ENCODE measurements around the gene MAP2K2. TPM values are rescaled to one million over a fixed set of nuclear protein-coding genes. Genes with fewer than 3 reads are reported as not detected.
A peak's percentile ranks its signal among the peaks of the same experiment; 100 is the strongest.

MAP2K2 gene
- total RNA-seq, 2 donors from 2014 or later = 144 to 157 TPM

DNA sequence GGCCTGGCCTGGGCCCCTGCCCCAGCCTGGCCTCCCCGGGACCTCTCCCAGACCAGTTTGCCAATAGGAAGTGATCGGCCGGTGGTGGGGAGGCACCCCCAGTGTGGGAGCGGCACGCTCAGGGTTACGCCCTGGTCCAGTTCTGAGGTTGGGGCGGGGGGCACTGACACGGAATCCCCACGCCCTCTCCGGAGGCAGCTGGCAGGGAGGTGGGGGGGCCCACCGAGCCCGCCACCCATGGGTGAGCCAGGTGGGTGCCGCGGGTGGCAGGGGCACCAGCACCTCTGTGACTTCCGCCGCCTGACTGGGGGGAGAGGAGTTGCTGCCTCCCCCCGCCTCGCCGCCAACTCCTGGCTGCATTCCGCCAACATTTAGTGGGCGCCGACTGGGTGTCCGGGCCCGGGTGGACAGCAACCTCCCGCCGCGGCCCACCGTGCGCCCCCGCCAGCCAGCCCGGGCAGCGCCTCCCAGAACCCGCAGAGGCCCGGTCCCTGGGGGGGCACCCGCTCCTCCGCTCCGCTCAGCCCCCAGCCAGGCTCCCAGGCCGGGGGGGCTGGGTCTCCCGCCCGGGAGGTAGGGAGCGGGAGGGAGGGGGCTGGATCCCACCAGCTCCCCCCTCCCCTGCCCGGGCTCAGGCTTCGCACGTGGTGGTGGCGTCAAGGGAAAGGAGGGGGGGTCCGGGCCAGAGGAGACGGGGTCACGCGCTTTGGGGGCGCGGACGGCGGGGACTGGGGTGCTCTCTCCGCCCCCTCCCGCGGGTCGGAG is 59.2 kb downstream of the MAP2K2 start:
- H3K9me3 Mint-ChIP-seq = no peaks in the 10 kb centered on the region
- H3K4me1 Mint-ChIP-seq (ENCODE audit: low read depth) = peaks cover 33% of the 10 kb centered on the region
- peak overlapping the region; percentile 94 for H3K27ac Mint-ChIP-seq
- ATAC-seq (replicated peaks in 1 of 2) (no peak), DNase-seq (peak in 1 of 2 donors; percentile 47)
- H3K36me3 Mint-ChIP-seq (ENCODE audit: insufficient read depth in 2 of 2) = peaks cover 4% of the 10 kb centered on the region in 2 donors
- H3K27me3 Mint-ChIP-seq (ENCODE audit: low read depth) = no peaks in the 10 kb centered on the region
- peak overlapping the region; percentile 84 to 93 for H3K4me3 Mint-ChIP-seq

DNA sequence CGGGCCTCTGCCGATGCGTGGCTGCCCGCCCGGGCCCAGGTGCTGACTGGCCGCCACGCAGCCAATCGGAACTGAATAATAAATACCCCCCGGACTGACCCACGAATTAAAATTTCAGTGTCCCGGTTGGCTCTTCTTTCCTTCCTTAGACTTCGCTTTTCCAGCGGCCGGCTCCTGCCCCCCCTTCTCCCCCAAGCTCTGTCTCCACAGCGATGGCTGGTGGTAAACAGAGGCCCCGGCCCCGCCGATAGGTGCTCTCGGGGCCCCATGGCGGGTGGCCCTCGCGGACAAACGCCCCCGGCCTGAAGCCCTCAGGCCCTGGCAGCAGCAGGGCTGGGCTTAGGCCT is 59.8 kb downstream of the MAP2K2 start:
- peaks cover 4% of the 10 kb centered on the region in 2 donors for H3K36me3 Mint-ChIP-seq (ENCODE audit: insufficient read depth in 2 of 2)

DNA sequence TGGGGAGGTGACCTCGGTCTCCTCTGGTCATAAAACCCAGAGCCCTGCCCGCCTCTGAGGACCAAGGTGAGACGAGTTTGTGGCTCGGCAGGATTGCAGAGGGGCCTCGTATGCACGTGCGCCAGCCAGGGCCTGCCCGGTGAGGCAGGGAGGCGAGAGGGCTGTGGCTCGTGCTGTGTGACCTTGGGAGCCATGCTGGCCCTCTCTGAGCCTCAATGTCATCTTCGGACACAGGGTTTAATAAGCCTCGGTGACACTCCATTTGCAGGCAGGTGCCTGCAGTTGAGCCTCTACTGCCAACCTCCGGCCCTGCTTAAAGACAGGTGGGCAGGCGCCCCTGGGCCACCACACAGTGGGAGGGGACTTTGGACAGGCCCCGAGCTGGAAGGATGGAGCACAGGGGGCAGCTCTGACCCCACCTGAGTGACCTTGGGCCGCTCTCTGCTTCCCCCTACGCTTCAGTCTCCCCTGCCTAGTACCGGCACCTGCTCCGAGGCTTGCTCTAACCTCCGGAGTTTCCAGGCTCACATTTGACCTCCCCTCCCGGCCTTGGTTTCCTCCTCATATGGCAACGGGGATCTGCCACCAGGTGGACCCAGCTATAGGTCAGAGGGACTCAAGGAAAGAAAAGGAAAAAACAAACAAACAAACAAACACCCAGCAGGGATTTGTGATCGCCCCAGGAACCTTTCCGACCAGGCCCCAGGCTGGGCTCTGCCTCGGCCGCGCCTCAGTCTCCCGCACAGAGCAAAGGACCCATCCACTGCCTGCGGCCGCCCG is 60.4 kb downstream of the MAP2K2 start:
- peaks cover 4% of the 10 kb centered on the region in 2 donors for H3K36me3 Mint-ChIP-seq (ENCODE audit: insufficient read depth in 2 of 2)
- H3K9me3 Mint-ChIP-seq = no peaks in the 10 kb centered on the region
- ATAC-seq (replicated peaks in 1 of 2) = no peak
- H3K27me3 Mint-ChIP-seq (ENCODE audit: low read depth) = no peaks in the 10 kb centered on the region
- DNase-seq = no peak
- peak overlapping the region; percentile 84 to 93 for H3K4me3 Mint-ChIP-seq
- H3K4me1 Mint-ChIP-seq (ENCODE audit: low read depth) = peaks cover 21% of the 10 kb centered on the region
- H3K27ac Mint-ChIP-seq = peak overlapping the region; percentile 94

More for the DNA sequence above, 59.8 kb downstream of the MAP2K2 start:
- Mint-ChIP-seq H3K4me3 (peak overlapping the region; percentile 84 to 93), H3K9me3 (no peaks in the 10 kb centered on the region), H3K4me1 (ENCODE audit: low read depth) (peaks cover 27% of the 10 kb centered on the region), H3K27ac (peak overlapping the region; percentile 94), H3K27me3 (ENCODE audit: low read depth) (no peaks in the 10 kb centered on the region)
- no peak for DNase-seq
- no peak for ATAC-seq (replicated peaks in 1 of 2)

DNA sequence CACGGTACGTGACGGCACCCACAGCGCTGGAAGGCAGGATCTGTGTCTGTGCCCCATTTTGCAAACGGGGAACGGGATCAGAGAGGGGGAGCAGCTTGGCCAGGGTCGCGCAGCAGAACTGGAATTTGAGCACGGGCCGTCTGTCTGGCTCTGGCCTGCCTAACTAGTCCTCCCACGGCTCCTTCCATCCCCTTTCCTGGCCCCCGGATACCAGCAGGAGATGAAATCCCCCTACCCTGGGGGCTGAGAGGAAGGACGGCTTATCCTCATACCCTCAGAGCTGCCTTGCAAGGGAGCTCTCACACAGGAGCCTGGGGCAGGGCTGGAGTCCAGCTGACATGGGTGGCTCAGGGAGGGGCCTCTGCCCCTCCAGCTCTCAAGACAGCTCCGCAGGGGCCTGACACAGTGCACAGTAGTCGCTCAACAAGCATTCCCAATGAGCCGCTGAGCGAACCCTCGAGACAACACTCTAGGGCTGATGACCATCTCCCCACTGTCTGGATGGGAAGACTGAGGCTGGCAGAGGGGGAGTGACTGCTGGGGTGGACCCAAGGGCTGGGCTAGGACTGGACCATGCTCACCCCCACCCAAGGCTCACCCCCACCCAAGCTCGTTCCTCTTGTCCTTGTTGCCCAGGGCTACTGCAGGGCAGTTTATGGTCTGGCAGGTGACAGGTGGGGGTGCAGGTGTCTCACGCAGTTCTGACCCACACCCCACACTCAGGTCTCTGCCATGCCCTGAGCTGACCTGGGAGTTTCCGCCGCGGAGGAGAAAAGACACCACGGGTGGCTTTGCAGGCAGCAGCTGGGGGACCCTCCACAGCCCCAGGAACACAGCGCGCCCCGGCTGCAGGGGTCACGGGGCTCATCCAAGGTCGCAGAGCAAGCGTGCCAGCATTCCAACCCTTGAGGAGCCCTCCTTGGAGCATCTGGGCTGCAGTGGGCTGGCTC is 61.2 kb downstream of the MAP2K2 start:
- H3K4me3 Mint-ChIP-seq = peak overlapping the region; percentile 84 to 93
- no peaks in the 10 kb centered on the region for H3K9me3 Mint-ChIP-seq
- H3K27ac Mint-ChIP-seq = no peak overlapping the region
- ATAC-seq (replicated peaks in 1 of 2) (no peak), DNase-seq (no peak)
- H3K36me3 Mint-ChIP-seq (ENCODE audit: insufficient read depth in 2 of 2) = peaks cover 4% of the 10 kb centered on the region in 2 donors
- H3K27me3 Mint-ChIP-seq (ENCODE audit: low read depth) = no peaks in the 10 kb centered on the region
- H3K4me1 Mint-ChIP-seq (ENCODE audit: low read depth) = peaks cover 21% of the 10 kb centered on the region

GRCh38 chr19:4061683-4062418 is 62.1 kb downstream of the MAP2K2 start:
- no peaks in the 10 kb centered on the region for H3K27me3 Mint-ChIP-seq (ENCODE audit: low read depth)
- DNase-seq (no peak), ATAC-seq (replicated peaks in 1 of 2) (no peak)
- no peaks in the 10 kb centered on the region for H3K9me3 Mint-ChIP-seq
- H3K4me3 Mint-ChIP-seq = peak overlapping the region; percentile 84 to 93
- peak overlapping the region; percentile 46 for H3K27ac Mint-ChIP-seq
- peaks cover 26% of the 10 kb centered on the region for H3K4me1 Mint-ChIP-seq (ENCODE audit: low read depth)
- H3K36me3 Mint-ChIP-seq (ENCODE audit: insufficient read depth in 2 of 2) = peaks cover 4% of the 10 kb centered on the region in 2 donors

DNA sequence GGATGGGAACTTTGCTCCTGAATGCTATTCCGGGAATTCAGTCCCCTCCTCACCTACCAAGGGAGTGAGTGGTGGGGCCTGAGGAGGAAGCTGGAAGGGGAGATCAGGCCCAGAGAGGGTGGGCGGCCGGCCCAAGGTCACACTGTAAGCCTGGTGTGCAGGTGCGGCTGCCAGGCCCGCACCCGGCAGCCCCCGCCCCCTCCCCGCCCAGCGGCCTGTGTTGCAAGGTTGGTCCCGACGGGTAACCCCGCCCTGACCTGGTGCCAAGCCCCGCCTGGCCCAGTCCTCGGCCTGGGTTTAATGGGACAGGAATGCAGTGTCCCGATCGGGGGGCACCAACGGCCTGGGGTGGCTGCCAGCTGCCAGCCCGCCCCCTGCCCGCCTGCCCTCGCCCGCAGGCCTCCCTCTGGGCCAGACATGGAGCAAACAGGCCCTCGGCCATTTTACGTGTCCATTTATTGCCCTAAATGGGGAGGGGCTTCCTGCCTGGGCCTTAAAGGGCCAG is 62.7 kb downstream of the MAP2K2 start:
- ATAC-seq (replicated peaks in 1 of 2) (no peak), DNase-seq (no peak)
- H3K27ac Mint-ChIP-seq = peak overlapping the region; percentile 46
- no peaks in the 10 kb centered on the region for H3K9me3 Mint-ChIP-seq
- H3K36me3 Mint-ChIP-seq (ENCODE audit: insufficient read depth in 2 of 2) = peaks cover 2 to 6% of the 10 kb centered on the region in 2 donors
- peak overlapping the region in 1 of 2 donors; percentile 39 for H3K4me3 Mint-ChIP-seq
- H3K27me3 Mint-ChIP-seq (ENCODE audit: low read depth) = no peaks in the 10 kb centered on the region
- H3K4me1 Mint-ChIP-seq (ENCODE audit: low read depth) = peaks cover 26% of the 10 kb centered on the region

DNA sequence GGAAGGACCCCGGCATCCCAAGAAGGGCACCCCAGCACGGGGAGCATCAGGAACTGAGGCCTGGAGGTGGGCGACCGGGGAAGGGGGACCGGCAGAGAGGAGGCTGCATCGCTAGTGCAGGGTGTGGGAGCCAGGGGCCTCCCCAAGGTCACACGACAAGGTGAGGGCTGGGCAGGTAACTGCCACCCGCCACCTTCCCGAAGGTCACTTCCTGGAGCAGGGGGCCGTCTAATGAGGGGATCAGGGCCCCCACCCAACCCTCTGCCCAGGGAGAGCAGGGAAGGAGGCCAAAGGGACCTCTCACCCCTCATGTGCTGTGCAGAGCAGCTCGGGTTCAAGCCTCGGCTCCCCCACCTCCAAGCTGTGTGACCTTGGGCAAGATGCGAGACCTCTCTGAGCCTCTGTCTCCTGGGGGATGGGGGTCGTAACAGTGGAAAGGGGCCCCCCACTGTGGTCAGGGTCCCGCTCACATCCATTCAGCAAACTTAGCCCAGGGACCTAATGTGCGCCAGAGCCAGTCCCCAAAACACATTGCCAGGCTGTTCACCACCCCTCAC is 63.2 kb downstream of the MAP2K2 start:
- peak overlapping the region; percentile 66 to 80 for H3K4me3 Mint-ChIP-seq
- DNase-seq (no peak), ATAC-seq (replicated peaks in 1 of 2) (no peak)
- H3K36me3 Mint-ChIP-seq (ENCODE audit: insufficient read depth in 2 of 2) = peaks cover 4 to 12% of the 10 kb centered on the region in 2 donors
- peak overlapping the region; percentile 93 for H3K27ac Mint-ChIP-seq
- H3K27me3 Mint-ChIP-seq (ENCODE audit: low read depth) = no peaks in the 10 kb centered on the region
- peaks cover 26% of the 10 kb centered on the region for H3K4me1 Mint-ChIP-seq (ENCODE audit: low read depth)
- H3K9me3 Mint-ChIP-seq = no peaks in the 10 kb centered on the region

DNA sequence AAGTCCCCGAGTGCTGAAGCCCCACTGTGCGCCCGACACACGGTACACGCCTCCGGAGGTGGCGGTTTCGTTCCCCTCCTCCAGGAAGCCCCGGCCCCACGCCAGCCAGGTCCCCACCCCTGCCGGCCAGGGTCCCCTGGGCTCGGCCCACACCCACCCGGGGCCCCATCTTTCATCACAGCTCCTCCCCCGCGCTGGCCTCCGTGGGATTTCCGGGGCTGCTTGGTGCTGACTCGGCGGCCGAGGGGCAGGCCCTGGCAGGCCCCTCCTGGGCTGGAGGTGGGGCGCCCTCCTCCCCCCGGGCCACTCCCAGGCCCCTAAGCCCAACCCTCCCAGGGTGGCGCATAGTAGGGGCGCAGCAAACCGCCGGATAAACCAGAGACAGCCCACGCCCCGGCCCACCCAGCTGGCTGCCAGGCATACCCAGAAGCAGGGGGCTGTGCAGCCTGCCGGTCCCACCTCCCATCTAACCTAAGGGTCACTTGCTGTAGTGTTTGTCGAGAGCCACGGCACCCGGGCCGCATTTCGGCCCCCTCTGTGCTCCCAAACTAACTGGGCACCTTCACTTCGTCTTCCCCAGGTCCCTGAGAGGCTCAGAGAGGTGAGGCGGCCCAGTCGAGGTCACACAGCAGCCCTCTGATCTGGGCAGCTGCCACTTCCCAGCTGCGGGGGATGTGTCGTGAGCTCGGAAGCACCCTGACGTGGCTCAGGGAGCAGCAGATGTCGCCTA is 63.9 kb downstream of the MAP2K2 start:
- peak overlapping the region; percentile 93 for H3K27ac Mint-ChIP-seq
- DNase-seq (peak; percentile 55 to 77), ATAC-seq (replicated peaks in 1 of 2) (peak; percentile 25 to 58)
- peak overlapping the region; percentile 66 to 80 for H3K4me3 Mint-ChIP-seq
- peaks cover 4 to 12% of the 10 kb centered on the region in 2 donors for H3K36me3 Mint-ChIP-seq (ENCODE audit: insufficient read depth in 2 of 2)
- no peaks in the 10 kb centered on the region for H3K27me3 Mint-ChIP-seq (ENCODE audit: low read depth)
- peaks cover 26% of the 10 kb centered on the region for H3K4me1 Mint-ChIP-seq (ENCODE audit: low read depth)
- H3K9me3 Mint-ChIP-seq = no peaks in the 10 kb centered on the region

GRCh38 chr19:4059453-4059871 is 64.5 kb downstream of the MAP2K2 start:
- H3K9me3 Mint-ChIP-seq = no peaks in the 10 kb centered on the region
- DNase-seq = no peak
- peak overlapping the region; percentile 62 to 80 for H3K4me3 Mint-ChIP-seq
- H3K4me1 Mint-ChIP-seq (ENCODE audit: low read depth) = peaks cover 26% of the 10 kb centered on the region
- H3K27ac Mint-ChIP-seq = peak overlapping the region; percentile 89
- no peak for ATAC-seq (replicated peaks in 1 of 2)
- peaks cover 4 to 12% of the 10 kb centered on the region in 2 donors for H3K36me3 Mint-ChIP-seq (ENCODE audit: insufficient read depth in 2 of 2)
- no peaks in the 10 kb centered on the region for H3K27me3 Mint-ChIP-seq (ENCODE audit: low read depth)

DNA sequence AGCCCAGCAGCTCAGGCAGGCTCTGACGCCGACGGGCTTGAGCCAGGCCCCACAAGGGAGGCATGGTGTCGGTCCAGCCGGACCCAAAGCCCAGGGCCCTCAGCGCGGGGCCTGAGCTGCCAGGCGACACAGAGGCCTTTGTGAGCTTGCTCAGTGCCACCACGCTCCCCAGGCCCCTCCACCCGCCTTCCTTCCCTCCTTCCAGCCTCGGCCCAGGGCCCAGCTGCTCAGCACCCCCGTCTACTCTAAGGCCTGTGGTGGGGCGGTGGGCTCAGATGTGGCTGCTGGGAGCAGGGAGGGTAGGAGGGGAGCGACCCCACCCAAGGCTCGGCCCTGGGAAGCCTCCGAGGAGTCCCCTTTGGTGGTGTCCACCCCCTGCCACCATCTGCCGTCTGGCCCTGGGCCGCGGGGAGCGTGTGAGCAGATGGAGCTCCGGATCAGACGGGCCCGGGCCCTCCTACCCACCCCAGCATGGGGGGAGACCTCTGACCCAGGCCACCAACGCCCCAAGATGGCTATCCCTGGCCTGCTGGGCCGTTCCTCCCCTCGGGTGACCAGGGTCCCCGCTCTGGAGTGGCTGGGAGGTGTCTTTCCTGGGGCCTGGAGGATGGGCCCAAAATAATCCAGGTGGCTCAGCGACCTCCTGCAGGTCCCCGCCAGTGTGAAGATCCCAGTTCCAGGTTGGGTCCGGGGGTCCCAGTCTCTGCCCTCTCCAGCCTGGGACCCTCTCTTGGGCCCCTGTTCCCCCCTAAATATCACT is 65.0 kb downstream of the MAP2K2 start:
- peak in 1 of 2 donors; percentile 7 for ATAC-seq (replicated peaks in 1 of 2)
- no peak for DNase-seq
- Mint-ChIP-seq H3K4me3 (peak overlapping the region; percentile 62 to 80), H3K4me1 (ENCODE audit: low read depth) (peaks cover 26% of the 10 kb centered on the region), H3K27ac (peak overlapping the region; percentile 89), H3K9me3 (no peaks in the 10 kb centered on the region), H3K36me3 (ENCODE audit: insufficient read depth in 2 of 2) (peaks cover 4 to 12% of the 10 kb centered on the region in 2 donors), H3K27me3 (ENCODE audit: low read depth) (no peaks in the 10 kb centered on the region)
